Upper lobe of right lung (tissue), 1 donor: Measurements from ENCODE around the gene TMEM31. TPM values are rescaled to one million over a fixed set of nuclear protein-coding genes. Genes with fewer than 3 reads are reported as not detected.

ENCODE experiments used
- ATAC-seq: fragments of 200-7000 bp; cut with Tn5 transposase; one replicate; pipeline ENCODE4 v1.9.1; 2020; ENCODE audit warnings: mild to moderate bottlenecking, moderate library complexity
- DNase-seq: peaks from one replicate; pipeline ENCODE4 v3.0.0-alpha.2; 2020
- H3K27ac ChIP-seq: fragments of 200-600 bp; one replicate; pipeline ENCODE4 v1.8.0; 2022
- H3K27me3 ChIP-seq: fragments of 200-600 bp; one replicate; pipeline ENCODE4 v1.8.0; 2022; ENCODE audit warnings: mild to moderate bottlenecking
- H3K36me3 ChIP-seq: fragments of 200-600 bp; one replicate; pipeline ENCODE4 v1.8.0; 2022
- H3K4me1 ChIP-seq: fragments of 200-600 bp; one replicate; pipeline ENCODE4 v1.8.0; 2022
- H3K4me3 ChIP-seq: fragments of 200-600 bp; one replicate; pipeline ENCODE4 v1.8.0; 2022; ENCODE audit warnings: mild to moderate bottlenecking
- H3K9me3 ChIP-seq: fragments of 200-600 bp; one replicate; pipeline ENCODE4 v1.8.0; 2022
- CTCF ChIP-seq: fragments of 200-600 bp; IDR thresholded peaks from one replicate; pipeline ENCODE4 v1.8.0; 2022; ENCODE audit warnings: antibody characterized with exemption
- intact Hi-C: fragments of 100-400 bp; cut with DNase I; formaldehyde crosslinking; loops from one replicate; pipeline ENCODE4 v1.11.0; 2022
- total RNA-seq: library from RNA; stranded (reverse); fragmentation: NEBNext Ultra II Directional; extraction: Animal tissue kit (Norgen Biotek cat#: 25700); gene quantifications from one replicate; pipeline ENCODE4 v1.2.1, GENCODE V29; 2021
- donor health status: DM: no; HTN: yes; CAD: no; lungs with severe emphysema.

The TMEM31 gene
- total RNA-seq, 1 donor from 2014 or later = not detected

DNA sequence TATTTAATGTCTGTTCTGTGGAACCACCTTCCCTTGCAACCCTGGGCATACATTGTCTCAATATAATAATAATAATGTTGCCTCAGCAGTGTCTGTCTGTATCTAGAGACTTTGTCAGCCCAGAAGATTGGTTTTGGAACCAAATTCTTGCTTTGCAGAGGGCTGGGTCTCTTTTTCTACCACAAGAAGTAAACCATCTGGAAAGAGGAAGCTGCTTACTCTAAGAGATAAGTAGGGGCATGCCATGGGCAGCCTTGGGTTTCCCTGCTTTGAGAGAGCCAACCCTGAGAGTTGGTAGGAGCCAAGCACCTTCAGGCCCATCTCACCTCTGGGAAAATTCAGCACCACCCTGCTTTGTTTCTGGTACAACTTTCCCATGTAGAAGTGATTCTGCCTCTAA lies 27.0 kb downstream of the TMEM31 start:
- H3K9me3 ChIP-seq = no peaks in the 10 kb centered on the region
- ATAC-seq = no peak
- H3K4me1 ChIP-seq = no peaks in the 10 kb centered on the region
- intact Hi-C loops = no loop called here
- no peaks in the 10 kb centered on the region for H3K36me3 ChIP-seq
- no peak overlapping the region for H3K4me3 ChIP-seq
- no peak overlapping the region for H3K27ac ChIP-seq
- H3K27me3 ChIP-seq = no peaks in the 10 kb centered on the region
- DNase-seq = no peak
- TF ChIP-seq CTCF = no peak

GRCh38 chrX:103739421-103739820 lies 28.7 kb downstream of the TMEM31 start:
- TF ChIP-seq CTCF = no peak
- Histone ChIP-seq H3K27me3 (no peaks in the 10 kb centered on the region), H3K27ac (no peak overlapping the region), H3K4me1 (no peaks in the 10 kb centered on the region), H3K9me3 (no peaks in the 10 kb centered on the region), H3K4me3 (no peak overlapping the region), H3K36me3 (no peaks in the 10 kb centered on the region)
- intact Hi-C loops = no loop called here
- no peak for ATAC-seq
- DNase-seq = no peak

DNA sequence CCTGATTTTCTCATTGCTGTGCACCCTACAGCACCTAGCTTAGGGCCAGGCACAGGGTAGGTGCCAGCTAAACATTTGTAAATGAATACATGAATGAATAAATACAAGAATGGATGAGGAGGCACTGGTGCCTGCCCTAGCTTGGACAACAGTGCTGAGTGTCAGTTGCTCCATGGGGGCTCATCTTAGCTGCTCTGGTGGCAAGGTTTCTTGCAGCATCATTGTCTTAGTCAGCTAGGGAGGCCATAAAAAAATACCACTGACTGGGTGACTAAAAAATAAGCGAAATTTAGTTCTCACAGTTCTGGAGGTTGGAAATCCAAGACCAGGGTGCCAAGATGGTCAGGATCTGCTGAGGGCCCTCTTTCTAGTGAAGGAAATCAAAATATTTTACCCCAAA lies 31.2 kb downstream of the TMEM31 start:
- Histone ChIP-seq H3K27ac (no peak overlapping the region), H3K4me3 (no peak overlapping the region), H3K9me3 (no peaks in the 10 kb centered on the region), H3K27me3 (no peaks in the 10 kb centered on the region), H3K4me1 (no peaks in the 10 kb centered on the region), H3K36me3 (no peaks in the 10 kb centered on the region)
- no peak for TF ChIP-seq CTCF
- DNase-seq = no peak
- no peak for ATAC-seq
- intact Hi-C loops = no loop called here

DNA sequence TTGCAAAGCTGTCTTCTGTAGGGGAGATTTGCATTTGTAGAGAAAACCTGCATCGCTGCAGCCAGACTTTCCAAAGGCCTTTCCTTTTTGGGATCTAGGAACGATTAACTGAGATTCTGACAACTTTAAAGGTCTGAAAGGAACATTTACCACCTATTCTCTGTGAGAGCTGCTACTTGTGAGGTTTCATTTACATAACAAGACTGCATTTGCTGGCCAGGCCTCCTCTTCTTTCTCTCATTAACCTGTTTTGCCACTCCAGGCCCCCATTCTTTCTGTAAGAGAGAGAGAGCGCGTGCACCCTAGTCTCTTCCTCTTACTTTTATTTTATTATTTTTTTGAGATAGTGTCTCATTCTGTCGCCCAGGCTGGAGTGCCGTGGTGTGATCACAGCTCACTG lies 31.6 kb downstream of the TMEM31 start:
- H3K4me3 ChIP-seq = no peak overlapping the region
- intact Hi-C loops = no loop called here
- H3K36me3 ChIP-seq = no peaks in the 10 kb centered on the region
- no peak for DNase-seq
- H3K27ac ChIP-seq = no peak overlapping the region
- TF ChIP-seq CTCF = no peak
- ATAC-seq = no peak
- H3K9me3 ChIP-seq = no peaks in the 10 kb centered on the region
- no peaks in the 10 kb centered on the region for H3K4me1 ChIP-seq
- H3K27me3 ChIP-seq = no peaks in the 10 kb centered on the region

DNA sequence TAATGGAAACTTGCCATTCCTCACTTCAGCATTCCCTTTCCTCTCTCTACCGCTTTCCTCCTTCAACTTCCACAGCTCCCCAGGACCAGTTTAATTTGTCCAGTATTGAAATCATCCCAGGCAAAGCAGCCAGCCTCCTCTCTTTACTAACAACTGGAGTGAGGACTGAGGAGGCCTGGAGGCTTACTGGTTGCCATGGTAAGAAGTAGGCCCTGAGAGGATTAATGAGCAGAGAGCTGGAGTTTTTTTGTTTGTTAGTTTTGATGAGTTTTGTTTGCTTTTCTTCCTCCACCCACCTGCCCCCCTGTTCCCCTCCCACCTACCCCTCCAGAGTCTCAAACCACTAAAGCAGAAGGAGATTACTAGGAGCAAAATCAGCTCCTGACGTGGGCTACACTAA lies 36.5 kb downstream of the TMEM31 start:
- intact Hi-C loops = no loop called here
- no peak overlapping the region for H3K27ac ChIP-seq
- no peaks in the 10 kb centered on the region for H3K27me3 ChIP-seq

More for the DNA sequence above, 36.5 kb downstream of the TMEM31 start:
- DNase-seq (no peak), ATAC-seq (no peak)
- no peaks in the 10 kb centered on the region for H3K9me3 ChIP-seq
- no peaks in the 10 kb centered on the region for H3K4me1 ChIP-seq
- no peak overlapping the region for H3K4me3 ChIP-seq
- no peaks in the 10 kb centered on the region for H3K36me3 ChIP-seq
- TF ChIP-seq CTCF = no peak
